PC-3 (cell line): ENCODE data around the gene ADAMTS13. TPM values are rescaled to one million over a fixed set of nuclear protein-coding genes. Genes with fewer than 3 reads are reported as not detected.

Source experiments
- ATAC-seq: fragments of 200-7000 bp; cut with Tn5 transposase; 2 replicates; pipeline ENCODE4 v1.9.1; 2020; ENCODE audit warnings: mild to moderate bottlenecking, moderate library complexity
- BruUV-seq: library from RNA; stranded (reverse); fragments of 400-500 nt; replicated peaks from 2 replicates; lab custom pipeline; 2021; lab: Mats Ljungman, UMichigan
- CTCF ChIA-PET: fragments of 300-600 bp; sonication (Branson Sonifier 250); formaldehyde crosslinking; loops from one replicate; lab custom pipeline; 2022; ENCODE audit warnings: antibody characterized with exemption; lab: Charles Lee
- POLR2A ChIA-PET: fragments of 300-600 bp; sonication (Branson Sonifier 250); formaldehyde crosslinking; loops from one replicate; lab custom pipeline; 2022; ENCODE audit warnings: antibody characterized with exemption; ENCODE audit not compliant: unreplicated experiment; lab: Charles Lee
- DNase-seq: peaks from one replicate; pipeline ENCODE4 v3.0.0-alpha.2; 2015
- H2AFZ ChIP-seq: fragments of 300-600 bp; sonication (generic); 2 replicates; pipeline ENCODE4 v1.6.0; 2016; ENCODE audit warnings: antibody characterized with exemption, low read length
- H3F3A ChIP-seq: fragments of 300-600 bp; sonication (generic); one replicate; pipeline ENCODE4 v1.6.0; 2017; ENCODE audit warnings: antibody characterized with exemption, low read length, control low read depth, mild to moderate bottlenecking; ENCODE audit not compliant: unreplicated experiment
- H3K27ac ChIP-seq: fragments of 300-600 bp; sonication (generic); 2 replicates; pipeline ENCODE4 v1.5.1; 2016; ENCODE audit warnings: mild to moderate bottlenecking, low read length
- H3K27me3 ChIP-seq: fragments of 300-600 bp; sonication (generic); 2 replicates; pipeline ENCODE4 v1.6.1; 2016; ENCODE audit warnings: low read length, mixed read lengths
- H3K36me3 ChIP-seq: fragments of 300-600 bp; sonication (generic); 2 replicates; pipeline ENCODE4 v1.6.1; 2016; ENCODE audit warnings: low read depth, mixed run types, low read length, mixed read lengths
- H3K4me1 ChIP-seq: fragments of 300-600 bp; sonication (generic); 2 replicates; pipeline ENCODE4 v1.5.1; 2016; ENCODE audit warnings: low read length; ENCODE audit not compliant: insufficient read depth
- H3K4me2 ChIP-seq: fragments of 300-600 bp; sonication (generic); 2 replicates; pipeline ENCODE4 v1.6.0; 2016; ENCODE audit warnings: low read length
- H3K4me3 ChIP-seq: fragments of 300-600 bp; sonication (generic); 2 replicates; pipeline ENCODE4 v1.5.1; 2016; ENCODE audit warnings: mild to moderate bottlenecking, low read length, mixed read lengths
- H3K79me2 ChIP-seq: fragments of 300-600 bp; sonication (generic); 2 replicates; pipeline ENCODE4 v1.6.1; 2017; ENCODE audit warnings: low read length, mixed read lengths
- H3K9ac ChIP-seq: fragments of 300-600 bp; sonication (generic); 2 replicates; pipeline ENCODE4 v1.6.0; 2016; ENCODE audit warnings: mild to moderate bottlenecking, low read length
- H3K9me2 ChIP-seq: fragments of 300-600 bp; sonication (generic); replicated peaks from 2 replicates; pipeline ENCODE4 v1.6.1; 2016; ENCODE audit warnings: mixed run types, low read length, mixed read lengths
- H3K9me3 ChIP-seq: fragments of 300-600 bp; sonication (generic); 2 replicates; pipeline ENCODE4 v1.6.1; 2016; ENCODE audit warnings: low read length, mixed read lengths
- H4K20me1 ChIP-seq: fragments of 300-600 bp; sonication (generic); 2 replicates; pipeline ENCODE4 v1.6.1; 2016; ENCODE audit warnings: low read length, mixed read lengths
- CTCF ChIP-seq: fragments of 300-600 bp; sonication (generic); conservative IDR thresholded peaks from 2 replicates; pipeline ENCODE4 v1.5.1; 2017; ENCODE audit warnings: antibody characterized with exemption, low read depth, mild to moderate bottlenecking, low read length
- EZH2 ChIP-seq: fragments of 300-600 bp; sonication (generic); IDR thresholded peaks from one replicate; pipeline ENCODE4 v1.6.1; 2017; ENCODE audit warnings: antibody characterized with exemption, mild to moderate bottlenecking, low read length; ENCODE audit not compliant: unreplicated experiment
- EZH2phosphoT487 ChIP-seq: fragments of 300-600 bp; sonication (generic); IDR thresholded peaks from 2 replicates; pipeline ENCODE4 v1.6.1; 2018; ENCODE audit warnings: mild to moderate bottlenecking, antibody characterized with exemption, low read length, borderline replicate concordance
- intact Hi-C: fragments of 100-400 bp; cut with micrococcal nuclease; formaldehyde crosslinking; loops from 2 replicates; pipeline ENCODE4 v1.9.0; 2023
- total RNA-seq: library from RNA; depleted of rRNA; stranded (reverse); fragments of >200 nt; gene quantifications from 2 replicates; pipeline ENCODE4 v1.2.3, GENCODE V29; 2014

ADAMTS13 gene
- total RNA-seq, 1 experiment from 2014 or later: 0.95 TPM

- H3K27ac ChIP-seq: no peak overlapping the region
- no peak overlapping the region for H3K9ac ChIP-seq
- no peaks in the 10 kb centered on the region for H3K27me3 ChIP-seq
- H3K79me2 ChIP-seq: no peaks in the 10 kb centered on the region
- H4K20me1 ChIP-seq: no peaks in the 10 kb centered on the region
- H3K4me3 ChIP-seq: no peak overlapping the region
- no peak overlapping the region for H3K4me2 ChIP-seq
- ChIA-PET CTCF (no interaction called here), POLR2A (no interaction called here)
- no peaks in the 10 kb centered on the region for H3K36me3 ChIP-seq
- ATAC-seq (no peak), DNase-seq (no peak)
- no peak overlapping the region for H2AFZ ChIP-seq
- peaks cover 6% of the 10 kb centered on the region; the same call in 1 of the 2 replicates for H3K4me1 ChIP-seq
- BruUV-seq: no TSS peak
- no peaks in the 10 kb centered on the region for H3K9me3 ChIP-seq
- TF ChIP-seq EZH2phosphoT487 (no peak), EZH2 (no peak), CTCF (no peak)
- H3F3A ChIP-seq: no peaks in the 10 kb centered on the region
- intact Hi-C loops: no loop called here
- H3K9me2 ChIP-seq: no peaks in the 10 kb centered on the region
Observed at GRCh38 chr9:133454943-133455673, 32.9 kb downstream of the ADAMTS13 start.

GRCh38 chr9:133455936-133456335, 33.8 kb downstream of the ADAMTS13 start:
- H3K4me1 ChIP-seq: peaks cover 11% of the 10 kb centered on the region; the same call in 1 of the 2 replicates

More at GRCh38 chr9:133455936-133456335, 33.8 kb downstream of the ADAMTS13 start:
- Histone ChIP-seq H3K36me3 (no peaks in the 10 kb centered on the region), H3K9ac (no peak overlapping the region), H4K20me1 (no peaks in the 10 kb centered on the region), H3K9me2 (no peaks in the 10 kb centered on the region), H2AFZ (no peak overlapping the region), H3F3A (no peaks in the 10 kb centered on the region), H3K27me3 (no peaks in the 10 kb centered on the region), H3K27ac (no peak overlapping the region), H3K9me3 (no peaks in the 10 kb centered on the region), H3K4me2 (no peak overlapping the region), H3K79me2 (no peaks in the 10 kb centered on the region), H3K4me3 (no peak overlapping the region)
- ChIA-PET CTCF (no interaction called here), POLR2A (no interaction called here)
- ATAC-seq: no peak
- TF ChIP-seq EZH2: no peak
- no peak for TF ChIP-seq EZH2phosphoT487
- no peak for TF ChIP-seq CTCF
- BruUV-seq: no TSS peak
- no peak for DNase-seq
- intact Hi-C loops: no loop called here
